Measurements from ENCODE around the gene MMP3.

MMP3 gene

GRCh38 chr11:102864724-102865123 is 21.3 kb upstream of the MMP3 start:
- ChIA-PET POLR2A (no interaction called here), CTCF (interaction anchor here (0.6 kb wide), 1 partner anchor 76 kb away, joined by 3 read pairs; no protein-coding TSS in a partner anchor)
- TF ChIP-seq ZNF174 (tag by site-specific recombination; IDR thresholded peaks at IDR 0.05) (no peak), ZNF639 (tag by site-specific recombination; IDR thresholded peaks at IDR 0.05) (no peak), ZNF785 (tag by site-specific recombination; IDR thresholded peaks at IDR 0.05) (no peak), ZFP3 (tag by site-specific recombination; IDR thresholded peaks at IDR 0.05; ENCODE audit: low read depth) (no peak), ZNF24 (tag by site-specific recombination; IDR thresholded peaks at IDR 0.05) (no peak), ZNF555 (tag by site-specific recombination; conservative IDR thresholded peaks at IDR 0.05) (no peak), ZNF529 (tag by site-specific recombination; IDR thresholded peaks at IDR 0.05; ENCODE audit: insufficient replicate concordance) (no peak)
- TF ChIP-seq, protein P1, sequence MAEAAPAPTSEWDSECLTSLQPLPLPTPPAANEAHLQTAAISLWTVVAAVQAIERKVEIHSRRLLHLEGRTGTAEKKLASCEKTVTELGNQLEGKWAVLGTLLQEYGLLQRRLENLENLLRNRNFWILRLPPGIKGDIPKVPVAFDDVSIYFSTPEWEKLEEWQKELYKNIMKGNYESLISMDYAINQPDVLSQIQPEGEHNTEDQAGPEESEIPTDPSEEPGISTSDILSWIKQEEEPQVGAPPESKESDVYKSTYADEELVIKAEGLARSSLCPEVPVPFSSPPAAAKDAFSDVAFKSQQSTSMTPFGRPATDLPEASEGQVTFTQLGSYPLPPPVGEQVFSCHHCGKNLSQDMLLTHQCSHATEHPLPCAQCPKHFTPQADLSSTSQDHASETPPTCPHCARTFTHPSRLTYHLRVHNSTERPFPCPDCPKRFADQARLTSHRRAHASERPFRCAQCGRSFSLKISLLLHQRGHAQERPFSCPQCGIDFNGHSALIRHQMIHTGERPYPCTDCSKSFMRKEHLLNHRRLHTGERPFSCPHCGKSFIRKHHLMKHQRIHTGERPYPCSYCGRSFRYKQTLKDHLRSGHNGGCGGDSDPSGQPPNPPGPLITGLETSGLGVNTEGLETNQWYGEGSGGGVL (tag by site-specific recombination; IDR thresholded peaks at IDR 0.05), result no peak
- TF ChIP-seq, protein P2, sequence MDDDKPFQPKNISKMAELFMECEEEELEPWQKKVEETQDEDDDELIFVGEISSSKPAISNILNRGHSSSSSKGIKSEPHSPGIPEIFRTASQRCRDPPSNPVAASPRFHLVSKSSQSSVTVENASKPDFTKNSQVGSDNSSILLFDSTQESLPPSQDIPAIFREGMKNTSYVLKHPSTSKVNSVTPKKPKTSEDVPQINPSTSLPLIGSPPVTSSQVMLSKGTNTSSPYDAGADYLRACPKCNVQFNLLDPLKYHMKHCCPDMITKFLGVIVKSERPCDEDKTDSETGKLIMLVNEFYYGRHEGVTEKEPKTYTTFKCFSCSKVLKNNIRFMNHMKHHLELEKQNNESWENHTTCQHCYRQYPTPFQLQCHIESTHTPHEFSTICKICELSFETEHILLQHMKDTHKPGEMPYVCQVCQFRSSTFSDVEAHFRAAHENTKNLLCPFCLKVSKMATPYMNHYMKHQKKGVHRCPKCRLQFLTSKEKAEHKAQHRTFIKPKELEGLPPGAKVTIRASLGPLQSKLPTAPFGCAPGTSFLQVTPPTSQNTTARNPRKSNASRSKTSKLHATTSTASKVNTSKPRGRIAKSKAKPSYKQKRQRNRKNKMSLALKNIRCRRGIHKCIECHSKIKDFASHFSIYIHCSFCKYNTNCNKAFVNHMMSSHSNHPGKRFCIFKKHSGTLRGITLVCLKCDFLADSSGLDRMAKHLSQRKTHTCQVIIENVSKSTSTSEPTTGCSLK (tag by site-specific recombination; IDR thresholded peaks at IDR 0.05), result no peak
- H3K4me3 ChIP-seq (ENCODE audit: low read depth, low read length), result no peak overlapping the region
- no peaks in the 10 kb centered on the region for H3K36me3 ChIP-seq (ENCODE audit: control insufficient read depth in 2 of 2, insufficient read depth in 1 of 2, low read length in 2 of 2)
- no peak overlapping the region for H3K27ac ChIP-seq (ENCODE audit: extremely low read depth, low read depth, low read length)
- no peaks in the 10 kb centered on the region for H3K4me1 ChIP-seq (ENCODE audit: control insufficient read depth, insufficient read depth, low read length)
- no peaks in the 10 kb centered on the region for H3K9me3 ChIP-seq (ENCODE audit: control insufficient read depth, insufficient read depth, low read depth, low read length)

GRCh38 chr11:102853956-102854355 is 10.5 kb upstream of the MMP3 start:
- POLR2A ChIA-PET, result no interaction called here
- CTCF ChIA-PET, result interaction anchor here (0.7 kb wide), 1 partner anchor 1496 kb away, joined by 3 read pairs; no protein-coding TSS in a partner anchor
- Histone ChIP-seq H3K27ac (ENCODE audit: extremely low read depth, low read depth, low read length) (no peak overlapping the region), H3K4me1 (ENCODE audit: control insufficient read depth, insufficient read depth, low read length) (no peaks in the 10 kb centered on the region), H3K9me3 (ENCODE audit: control insufficient read depth, insufficient read depth, low read depth, low read length) (no peaks in the 10 kb centered on the region), H3K36me3 (ENCODE audit: control insufficient read depth in 2 of 2, insufficient read depth in 1 of 2, low read length in 2 of 2) (no peaks in the 10 kb centered on the region), H3K4me3 (ENCODE audit: low read depth, low read length) (no peak overlapping the region)
- no peak for TF ChIP-seq YY1 (tag by site-specific recombination; IDR thresholded peaks at IDR 0.05)
- no peak for TF ChIP-seq ZNF555 (tag by site-specific recombination; conservative IDR thresholded peaks at IDR 0.05)
- TF ChIP-seq, protein P2 (tag by site-specific recombination; IDR thresholded peaks at IDR 0.05), result no peak
- no peak for TF ChIP-seq ZNF366 (tag by site-specific recombination; conservative IDR thresholded peaks at IDR 0.05)
- no peak for TF ChIP-seq ZNF768 (tag by site-specific recombination; IDR thresholded peaks at IDR 0.05)
- no peak for TF ChIP-seq OSR2 (tag by site-specific recombination; IDR thresholded peaks at IDR 0.05)
- no peak for TF ChIP-seq ZBTB21 (tag by site-specific recombination; IDR thresholded peaks at IDR 0.05)
- TF ChIP-seq ZNF341 (tag by site-specific recombination; IDR thresholded peaks at IDR 0.05; ENCODE audit: low read depth), result no peak
- no peak for TF ChIP-seq TCF7L2 (IDR thresholded peaks at IDR 0.05; ENCODE audit: borderline replicate concordance, low read depth, low read length)
- no peak for TF ChIP-seq ZNF138 (tag by site-specific recombination; IDR thresholded peaks at IDR 0.05; ENCODE audit: borderline replicate concordance)
- no peak for TF ChIP-seq ZNF23 (tag by site-specific recombination; IDR thresholded peaks at IDR 0.05; ENCODE audit: borderline replicate concordance)
- no peak for TF ChIP-seq ZNF174 (tag by site-specific recombination; IDR thresholded peaks at IDR 0.05)
- no peak for TF ChIP-seq TRIM28 (IDR thresholded peaks at IDR 0.05; ENCODE audit: borderline replicate concordance, low read length)
